ENCODE data around the gene QSOX2. TPM values are rescaled to one million over a fixed set of nuclear protein-coding genes. Genes with fewer than 3 reads are reported as not detected.

Gene QSOX2, protein sequence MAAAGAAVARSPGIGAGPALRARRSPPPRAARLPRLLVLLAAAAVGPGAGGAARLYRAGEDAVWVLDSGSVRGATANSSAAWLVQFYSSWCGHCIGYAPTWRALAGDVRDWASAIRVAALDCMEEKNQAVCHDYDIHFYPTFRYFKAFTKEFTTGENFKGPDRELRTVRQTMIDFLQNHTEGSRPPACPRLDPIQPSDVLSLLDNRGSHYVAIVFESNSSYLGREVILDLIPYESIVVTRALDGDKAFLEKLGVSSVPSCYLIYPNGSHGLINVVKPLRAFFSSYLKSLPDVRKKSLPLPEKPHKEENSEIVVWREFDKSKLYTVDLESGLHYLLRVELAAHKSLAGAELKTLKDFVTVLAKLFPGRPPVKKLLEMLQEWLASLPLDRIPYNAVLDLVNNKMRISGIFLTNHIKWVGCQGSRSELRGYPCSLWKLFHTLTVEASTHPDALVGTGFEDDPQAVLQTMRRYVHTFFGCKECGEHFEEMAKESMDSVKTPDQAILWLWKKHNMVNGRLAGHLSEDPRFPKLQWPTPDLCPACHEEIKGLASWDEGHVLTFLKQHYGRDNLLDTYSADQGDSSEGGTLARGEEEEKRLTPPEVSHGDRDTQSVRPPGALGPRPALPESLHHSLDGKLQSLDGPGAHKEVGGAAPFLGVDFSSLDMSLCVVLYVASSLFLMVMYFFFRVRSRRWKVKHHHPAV
- total RNA-seq, result 14.4 and 15.1 TPM in 2 replicates

DNA sequence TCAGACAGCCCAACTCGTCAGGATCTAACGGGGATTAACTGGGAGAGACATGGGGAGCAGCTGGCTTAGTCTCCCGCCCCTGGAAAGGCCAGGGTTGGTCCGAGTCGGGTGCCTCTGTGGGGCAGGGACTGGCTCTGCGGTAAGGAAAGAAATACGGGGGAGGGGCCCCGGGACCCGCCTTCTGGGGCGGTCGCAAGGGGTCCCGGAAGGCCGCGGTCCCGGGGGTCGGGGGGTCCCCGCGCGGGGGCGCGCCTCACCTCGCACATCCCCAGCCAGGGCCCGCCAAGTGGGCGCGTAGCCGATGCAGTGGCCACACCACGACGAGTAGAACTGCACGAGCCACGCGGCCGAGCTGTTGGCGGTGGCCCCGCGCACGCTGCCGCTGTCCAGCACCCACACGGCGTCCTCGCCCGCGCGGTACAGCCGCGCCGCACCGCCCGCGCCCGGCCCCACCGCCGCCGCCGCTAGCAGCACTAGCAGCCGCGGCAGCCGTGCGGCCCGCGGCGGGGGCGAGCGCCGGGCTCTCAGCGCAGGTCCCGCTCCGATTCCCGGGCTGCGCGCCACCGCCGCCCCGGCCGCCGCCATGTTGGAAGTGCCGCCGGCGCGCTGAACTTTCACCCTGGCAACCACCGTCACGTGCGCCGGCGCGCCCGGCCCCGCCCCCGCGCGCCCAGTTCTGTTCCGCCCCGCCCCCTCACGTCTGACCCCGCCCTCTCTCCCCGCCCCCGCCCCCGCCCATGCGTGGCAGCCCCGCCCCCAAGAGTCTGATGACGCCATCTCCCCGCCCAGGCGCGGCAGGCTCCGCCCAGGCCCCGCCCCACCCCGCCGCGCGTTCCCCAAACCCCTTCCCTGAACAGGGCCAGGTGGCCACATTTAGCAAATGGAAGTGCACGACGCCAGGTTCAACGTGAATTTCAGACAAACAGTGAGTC lies at the start of gene QSOX2:
QSOX2 (minus strand) TSS at position 594 of the 932 bp plus-strand sequence; CDS start at position 585, 9 bp downstream.

DNA sequence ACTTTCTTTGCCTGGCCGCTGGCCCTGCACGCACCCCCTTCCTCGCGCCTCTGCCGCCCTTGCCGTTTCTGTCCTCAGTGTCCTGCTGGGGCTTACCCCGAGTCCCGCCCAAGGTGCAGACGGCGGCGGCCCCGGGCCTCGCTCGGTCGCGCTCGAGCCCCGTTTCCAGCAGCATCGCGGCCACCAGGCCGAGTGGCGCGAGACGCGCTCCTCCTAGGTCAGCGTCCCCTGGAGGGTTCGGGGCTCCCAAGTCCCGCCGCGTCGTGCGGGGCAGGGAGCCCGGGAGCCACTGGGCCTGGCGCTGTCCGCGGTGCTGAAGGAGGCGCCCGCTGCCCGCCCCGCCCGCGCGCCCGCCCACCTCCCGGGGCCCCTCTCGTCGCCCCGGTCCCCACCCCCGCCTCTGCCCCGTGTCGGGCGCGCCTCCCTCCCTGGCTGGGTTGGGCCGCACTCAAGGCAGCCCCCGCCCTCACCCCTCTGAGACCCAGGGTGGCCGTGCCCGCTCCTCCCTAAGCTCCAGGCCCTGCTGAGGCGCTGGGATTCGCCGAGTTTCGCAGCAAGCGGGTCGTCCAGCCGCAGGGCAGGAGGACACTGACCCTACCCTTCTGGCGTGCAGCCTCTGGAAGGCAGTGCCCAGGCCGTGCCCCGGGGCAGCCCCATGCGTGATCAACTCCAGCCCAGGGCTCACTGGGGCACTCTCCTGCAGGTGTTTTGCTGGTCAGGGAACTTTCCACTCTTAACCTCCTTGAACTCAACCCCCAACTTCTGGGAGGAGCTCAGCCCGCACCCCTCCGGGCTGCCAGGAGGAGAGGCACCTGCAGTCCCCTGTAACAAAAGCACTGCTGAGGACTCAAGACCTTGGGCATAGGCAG lies 40.5 kb downstream of the QSOX2 start, which contains the start of gene LHX3:
LHX3 (minus strand) TSS at position 291 of the 869 bp plus-strand sequence; CDS start at position 175, 116 bp downstream.

Other genes with a start within 250 kb of the QSOX2 start
- 34.1 and 39.5 TPM in 2 replicates for gene NACC2, start 150.5 kb downstream of the QSOX2 start, total RNA-seq
- gene TMEM250, start 126.9 kb downstream of the QSOX2 start, total RNA-seq, result 59.8 and 72.8 TPM in 2 replicates
- gene LHX3, start 40.7 kb downstream of the QSOX2 start, total RNA-seq, result not detected in 2 replicates
- gene CCDC187, start 58.3 kb upstream of the QSOX2 start, total RNA-seq, result not detected in 2 replicates
- gene GPSM1, start 81.7 kb upstream of the QSOX2 start, total RNA-seq, result 29.6 and 47.4 TPM in 2 replicates
- gene DNLZ, start 117.9 kb upstream of the QSOX2 start, total RNA-seq, result 9.0 and 10.8 TPM in 2 replicates
- gene CARD9, start 127.9 kb upstream of the QSOX2 start, total RNA-seq, result 0.57 and 0.65 TPM in 2 replicates
- 19.5 and 25.8 TPM in 2 replicates for gene SNAPC4, start 154.4 kb upstream of the QSOX2 start, total RNA-seq
- gene ENTR1, start 164.8 kb upstream of the QSOX2 start, total RNA-seq, result 36.5 and 37.6 TPM in 2 replicates
- gene PMPCA, start 164.8 kb upstream of the QSOX2 start, total RNA-seq, result 55.5 and 60.7 TPM in 2 replicates
- 15.3 and 16.3 TPM in 2 replicates for gene INPP5E, start 194.0 kb upstream of the QSOX2 start, total RNA-seq
- 45.2 and 54.9 TPM in 2 replicates for gene SEC16A, start 237.2 kb upstream of the QSOX2 start, total RNA-seq